Keratinocyte (primary cell): Measurements from ENCODE around the gene CPSF7.

Experiments
- CTCF ChIP-seq, 3 experiments: IDR thresholded peaks in 1 of 3; conservative IDR thresholded peaks in 1 of 3; optimal IDR thresholded peaks in 1 of 3; 2 replicates in 2 of 3; 3 replicates in 1 of 3; pipeline versions ENCODE3 to v1.5.1; 2011; ENCODE audit warnings: low read length in 3 of 3, mild to moderate bottlenecking in 3 of 3, moderate library complexity in 2 of 3, control low read depth in 1 of 3, inconsistent platforms in 1 of 3; ENCODE audit not compliant: insufficient read depth in 2 of 3; ENCODE audit errors: extremely low read depth in 1 of 3
- EZH2 ChIP-seq: IDR thresholded peaks from one replicate; pipeline ENCODE4 v1.6.1; 2012; ENCODE audit warnings: inconsistent platforms, mild to moderate bottlenecking, low read length, moderate library complexity

- TF ChIP-seq CTCF (optimal IDR thresholded peaks at IDR 0.05 in 1 of 3, IDR thresholded peaks at IDR 0.05 in 1 of 3, conservative IDR thresholded peaks at IDR 0.05 in 1 of 3; ENCODE audit: extremely low read depth in 1 of 3, insufficient read depth in 2 of 3, low read length in 3 of 3) (no peak), EZH2 (no peak)
Measured at GRCh38 chr11:61362542-61362875, 67.3 kb downstream of the CPSF7 start.
